Activated CD8-positive, alpha-beta memory T cell treated with anti-CD3 and anti-CD28 coated beads for 24 hours (primary cell): ENCODE results near the gene GPRC5D.

Experiments used
- DNase-seq: peaks from one replicate; pipeline ENCODE4 v3.0.0-alpha.2; 2020

GPRC5D gene

GRCh38 chr12:12979126-12979525 is 27.2 kb upstream of the GPRC5D start:
- DNase-seq, result no peak

- DNase-seq, result no peak
Observed at GRCh38 chr12:12977231-12977630, 25.3 kb upstream of the GPRC5D start.

GRCh38 chr12:12976366-12976765 is 24.4 kb upstream of the GPRC5D start:
- DNase-seq, result no peak

- DNase-seq, result no peak
Observed at GRCh38 chr12:12975322-12976077, 23.5 kb upstream of the GPRC5D start.

- DNase-seq, result no peak
Observed at GRCh38 chr12:12974211-12974610, 22.2 kb upstream of the GPRC5D start.

- DNase-seq, result no peak
Observed at GRCh38 chr12:12973019-12973418, 21.0 kb upstream of the GPRC5D start.

- no peak for DNase-seq
Observed at GRCh38 chr12:12965836-12966235, 13.9 kb upstream of the GPRC5D start.

GRCh38 chr12:12964255-12964654 is 12.3 kb upstream of the GPRC5D start:
- DNase-seq, result no peak

GRCh38 chr12:12960639-12961209 is 8.8 kb upstream of the GPRC5D start:
- no peak for DNase-seq

- DNase-seq, result no peak
Observed at GRCh38 chr12:12958886-12959285, 6.9 kb upstream of the GPRC5D start.

GRCh38 chr12:12954878-12955625 is 3.1 kb upstream of the GPRC5D start:
- DNase-seq, result no peak

- no peak for DNase-seq
Observed at GRCh38 chr12:12954356-12954755, 2.4 kb upstream of the GPRC5D start.

GRCh38 chr12:12951504-12951903 is 466 bp downstream of the GPRC5D start:
- no peak for DNase-seq

- no peak for DNase-seq
Observed at GRCh38 chr12:12947902-12948301, 4.1 kb downstream of the GPRC5D start.

- no peak for DNase-seq
Observed at GRCh38 chr12:12946686-12947355, 5.1 kb downstream of the GPRC5D start.

- DNase-seq, result no peak
Observed at GRCh38 chr12:12945591-12945990, 6.4 kb downstream of the GPRC5D start.

GRCh38 chr12:12943586-12944260 is 8.2 kb downstream of the GPRC5D start:
- DNase-seq, result no peak

- peak; percentile 24 for DNase-seq
Observed at GRCh38 chr12:12941450-12942350, 10.3 kb downstream of the GPRC5D start.

- no peak for DNase-seq
Observed at GRCh38 chr12:12939888-12940287, 12.1 kb downstream of the GPRC5D start.

GRCh38 chr12:12938541-12938940 is 13.4 kb downstream of the GPRC5D start:
- no peak for DNase-seq

GRCh38 chr12:12936983-12937491 is 14.9 kb downstream of the GPRC5D start:
- DNase-seq, result no peak

- DNase-seq, result no peak
Observed at GRCh38 chr12:12934556-12934955, 17.4 kb downstream of the GPRC5D start.
